Thymus (tissue), 11 donors: ENCODE data around the gene RIBC1. TPM values are rescaled to one million over a fixed set of nuclear protein-coding genes. Genes with fewer than 3 reads are reported as not detected.
"Not testable (repeated sequence)": the region's sequence is repeated elsewhere in the genome, so short reads cannot be mapped to it uniquely, and the experiment has no call there.

ENCODE experiments used
- DNase-seq, 9 donors: peaks; one replicate each; pipeline ENCODE4 v3.0.0-alpha.2; 2013; ENCODE audit warnings: low spot score in 9 of 9, low read depth in 6 of 9, missing footprints in 1 of 9
- H3K27ac ChIP-seq, 2 donors: one replicate each; pipeline ENCODE4 v1.5.1; 2013; ENCODE audit warnings: control low read depth in 1 of 2, low read depth in 1 of 2, low read length in 1 of 2, mild to moderate bottlenecking in 1 of 2, moderate library complexity in 1 of 2
- H3K27me3 ChIP-seq, 2 donors: one replicate each; pipeline ENCODE4 v1.5.1; 2013; ENCODE audit warnings: low read length in 1 of 2; ENCODE audit not compliant: control insufficient read depth in 2 of 2, insufficient read depth in 1 of 2
- H3K36me3 ChIP-seq, 2 donors: one replicate each; pipeline ENCODE4 v1.5.1; 2013; ENCODE audit warnings: low read length in 1 of 2, mild to moderate bottlenecking in 1 of 2, moderate library complexity in 1 of 2; ENCODE audit not compliant: control insufficient read depth in 2 of 2, insufficient read depth in 2 of 2
- H3K4me1 ChIP-seq, 2 donors: one replicate each; pipeline ENCODE4 v1.5.1; 2013; ENCODE audit warnings: low read length in 2 of 2; ENCODE audit not compliant: control insufficient read depth in 2 of 2, insufficient read depth in 2 of 2
- H3K4me3 ChIP-seq, 2 donors: one replicate each; pipeline ENCODE4 v1.5.1; 2013; ENCODE audit warnings: low read length in 2 of 2, control low read depth in 1 of 2, mild to moderate bottlenecking in 1 of 2
- H3K9me3 ChIP-seq, 2 donors: one replicate each; pipeline ENCODE4 v1.5.1; 2013; ENCODE audit warnings: low read length in 1 of 2, mild to moderate bottlenecking in 1 of 2; ENCODE audit not compliant: control insufficient read depth in 2 of 2, insufficient read depth in 1 of 2
- WGBS: extraction: QIAGEN DNeasy Blood & Tissue Kit; methylation state at CpG from one replicate; pipeline ENCODE4 v1.1.7; 2013; 5-methylcytosine and 5-hydroxymethylcytosine counted together
- polyA plus RNA-seq: library from polyadenylated mRNA; stranded (reverse); fragments of 200-250 nt; gene quantifications from one replicate; pipeline ENCODE4 v1.2.3, GENCODE V29; 2013
- total RNA-seq: library from RNA; stranded (reverse); fragments of 120-200 nt; gene quantifications from one replicate; pipeline ENCODE4 v1.2.4, GENCODE V29; 2013
- donor health status: healthy.

The RIBC1 gene
- total and polyA plus RNA-seq, 2 donors = 1.2 to 1.8 TPM

- not testable (repeated sequence) for DNase-seq, H3K4me3 ChIP-seq, H3K27ac ChIP-seq, H3K4me1 ChIP-seq, H3K36me3 ChIP-seq, H3K27me3 ChIP-seq, H3K9me3 ChIP-seq
- 97% methylated on average over 3 of the region's 3 CpGs for WGBS
Measured at GRCh38 chrX:53468659-53469058, 46.0 kb downstream of the RIBC1 start.

GRCh38 chrX:53471346-53471745 is 48.7 kb downstream of the RIBC1 start:
- no peak overlapping the region for H3K27ac ChIP-seq
- no peaks in the 10 kb centered on the region for H3K4me1 ChIP-seq
- H3K4me3 ChIP-seq = no peak overlapping the region
- no peaks in the 10 kb centered on the region for H3K9me3 ChIP-seq
- no peaks in the 10 kb centered on the region for H3K36me3 ChIP-seq
- WGBS = 99% methylated on average over 3 of the region's 3 CpGs
- no peaks in the 10 kb centered on the region for H3K27me3 ChIP-seq
- DNase-seq = no peak

GRCh38 chrX:53474707-53475106 is 52.0 kb downstream of the RIBC1 start:
- H3K27ac ChIP-seq = no peak overlapping the region
- no peaks in the 10 kb centered on the region for H3K27me3 ChIP-seq
- no peak overlapping the region for H3K4me3 ChIP-seq
- WGBS = 29% methylated on average over 2 of the region's 2 CpGs
- no peaks in the 10 kb centered on the region for H3K9me3 ChIP-seq
- H3K36me3 ChIP-seq = no peaks in the 10 kb centered on the region
- no peaks in the 10 kb centered on the region for H3K4me1 ChIP-seq
- no peak for DNase-seq

- Histone ChIP-seq H3K27me3 (no peaks in the 10 kb centered on the region), H3K4me3 (no peak overlapping the region), H3K9me3 (no peaks in the 10 kb centered on the region), H3K4me1 (no peaks in the 10 kb centered on the region), H3K36me3 (no peaks in the 10 kb centered on the region), H3K27ac (no peak overlapping the region)
- WGBS = 78% methylated on average over 2 of the region's 2 CpGs
- DNase-seq = no peak
Measured at GRCh38 chrX:53476371-53476770, 53.7 kb downstream of the RIBC1 start.

GRCh38 chrX:53479301-53479700 is 56.6 kb downstream of the RIBC1 start:
- Histone ChIP-seq H3K4me1 (no peaks in the 10 kb centered on the region), H3K9me3 (no peaks in the 10 kb centered on the region), H3K27me3 (no peaks in the 10 kb centered on the region), H3K27ac (no peak overlapping the region), H3K4me3 (no peak overlapping the region), H3K36me3 (no peaks in the 10 kb centered on the region)
- no peak for DNase-seq
- WGBS = 94% methylated on average over 5 of the region's 5 CpGs

Other genes with a start within 250 kb of the RIBC1 start
- gene KDM5C, start 197.7 kb upstream of the RIBC1 start, total RNA-seq = 48.3 TPM
- gene KDM5C, start 197.7 kb upstream of the RIBC1 start, polyA plus RNA-seq = 29.0 TPM
- gene IQSEC2, start 141.3 kb upstream of the RIBC1 start, total RNA-seq = 2.3 TPM
- gene IQSEC2, start 141.3 kb upstream of the RIBC1 start, polyA plus RNA-seq = 10.2 TPM
- 40.7 TPM for gene SMC1A, start 219 bp upstream of the RIBC1 start, total RNA-seq
- gene SMC1A, start 219 bp upstream of the RIBC1 start, polyA plus RNA-seq = 9.6 TPM
- 92.6 TPM for gene HSD17B10, start 11.5 kb downstream of the RIBC1 start, total RNA-seq
- 51.7 TPM for gene HSD17B10, start 11.5 kb downstream of the RIBC1 start, polyA plus RNA-seq